ENCODE data around the gene DRG2.

DRG2 gene

DNA sequence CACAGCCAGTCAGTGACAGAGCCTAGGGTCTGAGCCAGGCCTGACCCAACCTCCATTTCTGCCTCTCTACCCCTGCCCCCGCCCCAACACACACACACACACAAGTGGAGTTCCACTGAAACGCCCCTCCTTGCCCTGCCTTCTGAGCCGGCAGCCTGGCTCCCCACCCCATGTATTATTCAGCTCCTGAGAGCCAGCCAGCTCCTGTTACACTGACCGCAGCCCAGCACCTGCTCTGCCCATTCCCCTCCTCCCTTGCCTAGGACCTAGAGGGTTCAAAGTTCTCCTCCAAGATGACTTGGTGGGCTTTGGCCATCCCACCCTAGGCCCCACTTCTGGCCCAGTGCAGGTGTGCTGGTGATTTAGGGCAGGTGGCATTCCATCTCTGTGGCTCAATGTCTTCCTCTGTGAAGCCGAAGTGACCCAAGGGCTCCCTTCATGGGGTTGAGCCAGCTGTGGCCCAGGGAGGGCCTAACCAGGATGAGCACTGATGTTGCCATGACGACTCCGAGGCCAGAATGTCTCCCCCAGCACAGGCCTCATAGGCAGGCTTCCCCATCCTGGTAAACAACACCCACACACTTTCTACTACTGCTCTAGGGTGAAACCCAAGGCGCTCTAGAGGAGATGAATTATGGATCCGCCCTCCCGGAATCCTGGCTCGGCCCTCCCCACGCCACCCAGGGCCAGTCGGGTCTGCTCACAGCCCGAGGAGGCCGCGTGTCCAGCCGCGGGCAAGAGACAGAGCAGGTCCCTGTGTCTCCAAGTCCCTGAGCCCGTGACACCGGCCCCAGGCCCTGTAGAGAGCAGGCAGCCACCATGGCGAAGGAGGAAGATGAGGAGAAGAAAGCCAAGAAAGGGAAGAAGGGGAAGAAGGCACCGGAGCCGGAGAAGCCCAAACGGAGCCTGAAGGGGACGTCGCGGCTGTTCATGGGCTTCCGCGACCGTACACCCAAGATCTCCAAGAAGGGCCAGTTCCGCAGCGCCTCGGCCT lies 30.5 kb downstream of the DRG2 start:
- no peak for DNase-seq (ENCODE audit: low spot score)

DNA sequence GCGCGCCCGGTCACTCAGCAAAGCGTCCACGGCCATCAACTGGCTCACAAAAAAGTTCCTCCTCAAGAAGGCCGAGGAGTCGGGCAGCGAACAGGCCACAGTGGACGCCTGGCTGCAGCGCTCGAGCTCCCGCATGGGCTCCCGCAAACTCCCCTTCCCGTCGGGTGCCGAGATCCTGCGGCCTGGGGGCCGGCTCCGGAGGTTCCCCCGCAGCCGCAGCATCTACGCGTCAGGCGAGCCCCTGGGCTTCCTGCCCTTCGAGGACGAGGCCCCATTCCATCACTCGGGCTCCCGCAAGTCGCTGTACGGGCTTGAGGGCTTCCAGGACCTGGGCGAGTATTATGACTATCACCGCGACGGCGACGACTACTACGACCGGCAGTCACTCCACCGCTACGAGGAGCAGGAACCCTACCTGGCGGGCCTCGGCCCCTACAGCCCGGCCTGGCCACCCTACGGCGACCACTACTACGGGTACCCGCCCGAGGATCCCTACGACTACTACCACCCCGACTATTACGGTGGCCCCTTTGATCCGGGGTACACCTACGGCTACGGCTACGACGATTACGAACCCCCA lies 31.5 kb downstream of the DRG2 start:
- DNase-seq (ENCODE audit: low spot score) = no peak

DNA sequence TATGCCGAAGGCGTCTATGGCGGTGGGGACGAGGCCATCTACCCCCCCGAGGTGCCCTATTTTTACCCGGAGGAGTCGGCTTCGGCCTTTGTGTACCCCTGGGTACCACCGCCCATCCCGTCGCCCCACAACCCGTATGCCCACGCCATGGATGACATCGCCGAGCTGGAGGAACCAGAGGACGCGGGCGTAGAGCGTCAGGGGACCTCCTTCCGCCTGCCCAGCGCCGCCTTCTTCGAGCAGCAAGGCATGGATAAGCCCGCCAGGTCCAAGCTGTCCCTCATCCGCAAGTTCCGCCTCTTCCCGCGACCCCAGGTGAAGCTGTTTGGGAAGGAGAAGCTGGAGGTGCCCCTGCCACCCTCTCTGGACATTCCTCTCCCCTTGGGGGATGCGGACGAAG lies 32.2 kb downstream of the DRG2 start:
- DNase-seq (ENCODE audit: low spot score) = no peak

DNA sequence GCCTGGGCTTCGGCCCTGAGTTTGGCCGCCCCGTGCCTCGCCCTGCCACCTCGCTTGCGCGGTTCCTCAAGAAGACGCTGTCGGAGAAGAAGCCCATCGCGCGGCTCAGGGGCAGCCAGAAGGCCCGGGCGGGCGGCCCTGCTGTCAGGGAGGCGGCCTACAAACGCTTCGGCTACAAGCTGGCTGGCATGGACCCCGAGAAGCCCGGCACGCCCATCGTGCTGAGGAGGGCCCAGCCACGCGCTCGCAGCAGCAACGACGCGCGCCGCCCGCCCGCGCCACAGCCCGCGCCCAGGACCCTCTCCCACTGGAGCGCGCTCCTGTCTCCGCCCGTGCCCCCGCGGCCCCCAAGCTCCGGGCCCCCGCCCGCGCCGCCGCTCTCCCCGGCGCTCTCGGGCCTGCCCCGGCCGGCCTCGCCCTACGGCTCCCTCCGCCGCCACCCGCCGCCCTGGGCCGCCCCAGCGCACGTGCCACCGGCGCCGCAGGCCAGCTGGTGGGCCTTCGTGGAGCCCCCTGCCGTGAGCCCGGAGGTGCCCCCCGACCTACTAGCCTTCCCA lies 32.8 kb downstream of the DRG2 start:
- DNase-seq (ENCODE audit: low spot score) = no peak

DNA sequence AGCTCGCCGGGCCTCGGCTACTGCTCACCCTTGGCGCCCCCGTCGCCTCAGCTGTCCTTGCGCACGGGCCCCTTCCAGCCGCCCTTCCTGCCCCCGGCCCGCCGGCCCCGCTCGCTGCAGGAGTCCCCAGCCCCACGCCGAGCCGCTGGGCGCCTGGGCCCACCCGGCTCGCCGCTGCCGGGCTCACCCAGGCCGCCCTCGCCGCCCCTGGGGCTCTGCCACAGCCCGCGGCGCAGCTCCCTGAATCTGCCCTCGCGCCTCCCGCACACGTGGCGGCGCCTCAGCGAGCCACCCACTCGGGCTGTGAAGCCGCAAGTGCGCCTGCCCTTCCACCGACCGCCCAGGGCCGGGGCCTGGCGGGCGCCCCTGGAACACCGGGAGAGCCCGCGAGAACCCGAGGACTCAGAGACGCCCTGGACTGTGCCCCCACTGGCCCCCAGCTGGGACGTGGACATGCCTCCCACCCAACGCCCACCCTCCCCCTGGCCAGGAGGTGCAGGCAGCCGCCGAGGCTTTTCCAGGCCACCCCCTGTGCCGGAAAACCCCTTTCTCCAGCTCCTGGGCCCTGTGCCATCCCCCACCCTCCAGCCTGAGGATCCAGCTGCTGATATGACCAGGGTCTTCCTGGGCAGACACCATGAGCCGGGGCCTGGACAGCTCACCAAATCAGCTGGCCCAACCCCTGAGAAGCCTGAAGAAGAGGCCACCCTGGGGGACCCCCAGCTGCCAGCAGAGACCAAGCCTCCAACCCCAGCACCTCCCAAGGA lies 33.6 kb downstream of the DRG2 start:
- no peak for DNase-seq (ENCODE audit: low spot score)

DNA sequence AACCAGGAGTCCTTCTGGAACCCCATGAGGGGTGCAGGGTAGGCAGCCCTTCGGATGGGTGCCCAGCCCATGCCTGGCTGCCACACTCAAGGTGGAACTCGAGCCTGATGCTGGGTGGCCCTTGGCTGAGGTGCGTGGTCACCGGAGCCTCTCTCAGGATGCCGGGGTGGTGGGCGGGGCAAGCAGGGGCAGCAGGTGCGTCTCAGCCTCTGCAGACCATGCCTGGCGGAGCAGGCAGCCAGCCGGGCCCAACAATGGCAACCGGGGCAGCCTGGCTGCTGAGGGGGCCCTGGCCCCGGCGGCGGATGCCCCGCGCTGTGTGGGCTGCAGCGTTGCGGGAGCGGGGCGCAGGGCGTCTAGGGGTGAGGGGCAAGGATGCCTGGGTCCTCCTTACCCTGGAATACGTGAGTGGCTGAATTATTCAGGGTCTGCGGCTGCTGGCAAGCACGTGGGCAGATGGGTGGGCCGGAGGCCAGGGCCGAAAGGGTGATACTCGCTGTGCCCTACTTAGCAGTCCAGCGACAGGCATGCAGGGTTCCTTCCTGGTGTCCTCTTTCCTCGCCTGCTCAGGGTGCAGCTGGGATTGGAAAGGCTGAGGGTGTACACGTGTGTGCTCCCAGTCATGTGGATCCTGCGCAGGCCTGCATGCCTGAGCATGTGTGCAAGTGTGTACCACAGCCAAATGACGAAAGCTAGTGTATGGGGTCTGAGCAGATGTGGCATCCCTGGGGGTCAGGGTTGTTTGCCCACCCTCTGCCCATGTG lies 35.4 kb downstream of the DRG2 start:
- DNase-seq (ENCODE audit: low spot score) = no peak

DNA sequence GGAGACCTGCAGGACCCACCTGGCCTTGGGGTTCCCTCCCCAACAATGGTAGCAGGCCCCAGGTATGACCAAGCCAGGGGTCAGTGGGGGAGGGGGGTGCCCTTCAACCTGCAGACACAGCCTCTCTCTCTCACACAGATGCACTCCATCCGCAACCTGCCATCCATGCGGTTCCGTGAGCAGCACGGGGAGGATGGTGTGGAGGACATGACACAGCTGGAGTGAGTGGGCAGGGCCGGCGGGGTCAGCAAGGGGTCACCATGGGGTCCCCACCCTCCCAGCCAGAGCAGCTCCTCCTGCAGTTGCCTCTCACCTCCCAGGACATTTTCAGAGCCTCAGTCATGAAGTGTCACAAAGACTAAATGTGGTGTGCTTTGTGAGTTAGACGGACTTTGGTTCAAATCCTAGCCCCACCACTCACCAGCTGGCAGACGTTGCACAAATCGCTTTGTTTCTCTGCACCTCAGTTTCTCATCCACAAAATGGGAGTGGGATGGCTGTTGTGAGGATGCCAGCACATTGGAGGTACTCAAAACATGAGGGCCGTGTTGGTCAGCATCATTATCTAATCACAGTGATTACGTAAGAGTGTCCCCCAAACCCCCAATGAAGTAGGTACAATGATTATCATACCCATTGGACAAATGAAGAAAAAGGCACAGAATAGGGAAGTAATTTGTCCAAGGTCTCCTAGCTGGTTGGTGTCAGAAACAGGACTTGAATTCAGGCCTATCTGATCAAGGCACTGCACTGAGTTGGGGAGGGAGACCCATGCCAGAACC lies 36.8 kb downstream of the DRG2 start:
- DNase-seq (ENCODE audit: low spot score) = no peak

DNA sequence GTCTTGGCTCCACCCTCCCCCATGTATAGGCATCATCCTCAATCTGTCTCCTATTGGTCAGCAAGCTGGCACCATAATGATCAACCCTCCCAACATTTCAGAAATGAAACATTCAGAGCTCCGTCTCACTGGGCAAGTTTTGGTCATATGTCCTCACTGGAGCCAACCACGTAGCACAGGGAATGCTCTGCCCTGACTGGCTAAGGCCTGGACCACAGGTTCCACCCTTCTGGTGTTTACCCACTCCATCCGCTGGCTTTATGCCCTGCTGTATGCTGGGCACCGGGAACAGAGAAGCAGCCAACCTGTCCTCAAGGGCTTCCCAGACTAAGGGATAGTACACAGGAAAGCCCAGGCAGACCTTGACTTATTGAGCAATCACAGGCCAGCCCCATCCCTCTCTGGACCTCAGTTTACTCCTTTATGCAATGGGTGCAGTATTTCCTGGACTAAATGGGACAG lies 41.3 kb downstream of the DRG2 start:
- DNase-seq (ENCODE audit: low spot score) = no peak

DNA sequence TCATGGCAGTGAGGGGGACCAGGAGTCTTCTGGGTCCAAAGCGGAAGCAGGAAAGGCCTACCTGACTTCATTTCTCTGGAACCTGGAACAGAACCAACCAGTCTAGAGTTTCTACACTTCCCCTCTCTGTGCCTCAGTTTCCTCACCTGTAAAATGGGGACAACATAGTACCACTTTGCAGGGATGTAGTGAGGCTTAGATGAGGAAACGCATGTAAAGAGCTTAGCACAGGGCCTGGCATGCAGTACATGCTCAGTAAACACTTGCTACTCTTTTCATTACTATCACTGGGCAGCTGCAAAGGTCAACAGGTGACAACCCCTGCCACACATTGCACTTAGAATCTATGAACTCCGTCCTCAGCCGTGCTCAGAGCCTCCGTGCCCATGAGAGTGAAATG lies 45.0 kb downstream of the DRG2 start:
- no peak for DNase-seq (ENCODE audit: low spot score)

DNA sequence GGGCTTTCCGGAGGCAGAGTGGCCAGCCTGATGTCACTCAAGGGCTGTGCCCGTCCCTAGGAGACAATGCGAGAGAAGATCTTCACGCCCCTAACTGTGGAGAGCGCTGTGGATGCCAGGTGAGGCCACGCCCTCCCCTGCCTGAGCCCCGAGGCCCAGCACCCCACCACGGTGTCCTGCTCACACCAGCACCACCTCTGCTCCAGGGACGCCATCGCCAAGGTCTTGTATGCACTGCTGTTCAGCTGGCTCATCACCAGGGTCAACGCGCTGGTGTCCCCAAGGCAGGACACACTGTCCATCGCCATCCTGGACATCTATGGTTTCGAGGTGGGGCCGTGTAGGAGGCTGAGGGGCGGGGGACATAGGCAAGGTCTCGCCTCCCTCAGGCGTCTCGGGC lies 48.6 kb downstream of the DRG2 start:
- no peak for DNase-seq (ENCODE audit: low spot score)

DNA sequence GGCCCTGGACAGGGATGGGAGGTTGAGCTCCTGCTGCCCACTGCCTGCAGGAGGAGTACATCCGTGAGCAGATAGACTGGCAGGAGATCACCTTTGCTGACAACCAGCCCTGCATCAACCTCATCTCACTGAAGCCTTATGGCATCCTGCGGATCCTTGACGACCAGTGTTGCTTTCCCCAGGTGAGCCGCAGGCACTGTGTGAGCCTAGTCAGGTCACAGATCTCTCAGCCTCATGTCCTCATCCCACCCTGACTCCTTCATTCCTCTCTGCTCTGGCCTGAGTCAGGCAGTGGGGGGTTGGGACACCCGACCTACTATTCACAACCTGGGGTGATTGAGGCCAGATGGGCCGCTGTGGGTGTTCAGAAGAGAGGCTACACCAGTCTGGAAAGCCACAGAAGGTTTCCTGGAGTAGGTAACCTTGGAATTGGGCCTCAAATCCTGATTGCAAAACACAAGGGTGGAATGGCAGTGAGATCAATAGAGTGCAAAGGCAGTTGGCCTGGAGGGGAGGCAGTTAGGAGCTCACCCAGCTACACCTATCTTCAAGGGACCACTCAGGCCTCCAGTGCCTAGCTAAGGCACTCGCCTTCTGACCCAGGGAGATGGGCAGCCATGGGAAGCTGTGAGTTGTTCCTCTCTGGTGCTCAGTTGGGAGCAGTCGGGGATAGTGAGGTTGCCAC lies 50.5 kb downstream of the DRG2 start:
- peak; percentile 36 for DNase-seq (ENCODE audit: low spot score)

DNA sequence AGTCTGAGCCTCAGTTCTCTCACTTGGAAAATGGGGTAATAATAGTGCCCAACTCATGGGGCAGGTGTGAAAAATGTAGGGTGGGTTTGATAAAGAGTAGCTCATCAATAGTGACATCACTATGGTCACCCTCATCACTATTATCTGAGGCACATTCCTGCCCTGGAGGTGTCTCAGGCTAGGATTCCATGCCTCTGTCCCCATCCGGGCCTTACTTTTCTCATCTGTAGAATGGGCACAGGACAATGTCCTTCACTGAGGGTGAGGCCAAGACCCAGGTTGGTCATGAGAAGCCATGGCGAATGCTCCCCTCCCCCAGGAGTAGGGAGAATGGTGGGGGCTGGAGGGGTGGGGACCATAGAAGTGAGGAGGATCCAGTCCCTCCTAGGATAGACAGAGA lies 51.3 kb downstream of the DRG2 start:
- no peak for DNase-seq (ENCODE audit: low spot score)

DNA sequence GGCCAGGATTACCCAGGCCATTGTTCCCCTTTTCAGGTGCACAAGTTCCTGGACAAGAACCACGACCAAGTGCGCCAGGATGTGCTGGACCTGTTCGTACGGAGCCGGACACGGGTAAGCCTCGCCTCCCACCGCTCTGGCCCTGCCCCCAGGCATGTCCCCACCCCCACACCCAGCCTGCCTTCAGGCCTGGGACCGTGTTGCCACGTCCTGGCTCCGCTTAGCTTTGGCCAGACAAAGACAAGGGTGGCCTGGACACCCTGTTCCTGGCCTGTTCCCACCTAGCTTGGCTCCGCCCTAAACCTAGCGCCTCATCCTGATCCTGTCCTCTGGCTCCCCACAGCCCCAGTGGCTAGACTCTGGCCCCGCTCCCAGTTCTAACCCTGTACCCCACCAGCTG lies 51.8 kb downstream of the DRG2 start:
- DNase-seq (ENCODE audit: low spot score) = no peak

DNA sequence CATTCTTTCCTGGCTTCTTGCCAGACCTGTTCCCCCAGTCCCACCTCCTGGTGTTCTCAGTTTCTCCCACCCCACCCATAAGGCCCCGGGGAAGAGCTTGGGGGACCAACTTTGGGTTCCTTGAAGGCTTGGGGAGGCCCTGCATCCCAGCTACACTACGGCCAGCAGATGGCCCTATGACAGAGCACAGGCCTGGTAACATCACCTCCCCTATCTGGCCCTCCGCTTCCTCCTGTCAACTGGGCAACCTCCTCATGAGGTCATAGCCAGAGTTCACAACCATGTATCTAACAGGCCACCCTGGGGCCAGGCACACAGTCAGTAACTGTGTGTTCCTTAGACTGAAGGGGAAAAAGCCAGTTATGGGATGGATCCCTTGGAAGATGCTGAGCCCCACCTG lies 52.2 kb downstream of the DRG2 start:
- DNase-seq (ENCODE audit: low spot score) = peak; percentile 39

DNA sequence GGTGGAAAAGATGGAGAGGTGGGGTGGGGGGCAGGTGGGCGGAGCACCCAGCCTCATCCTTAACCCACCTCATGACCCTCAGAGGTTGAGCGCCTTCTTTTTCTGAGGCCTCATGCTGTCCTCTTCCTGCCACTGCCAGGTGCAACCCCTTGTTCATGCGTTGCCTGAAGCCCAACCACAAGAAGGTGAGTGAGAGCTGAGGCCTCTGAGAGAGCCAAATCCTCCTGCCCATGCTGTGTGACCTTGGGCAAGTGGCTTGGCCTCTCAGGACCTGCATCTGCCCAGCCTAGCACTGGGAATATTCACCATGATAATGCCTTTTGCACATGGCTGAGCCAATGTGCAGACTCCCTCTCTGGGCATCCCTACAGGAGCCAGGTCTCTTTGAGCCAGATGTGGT lies 52.9 kb downstream of the DRG2 start:
- no peak for DNase-seq (ENCODE audit: low spot score)

DNA sequence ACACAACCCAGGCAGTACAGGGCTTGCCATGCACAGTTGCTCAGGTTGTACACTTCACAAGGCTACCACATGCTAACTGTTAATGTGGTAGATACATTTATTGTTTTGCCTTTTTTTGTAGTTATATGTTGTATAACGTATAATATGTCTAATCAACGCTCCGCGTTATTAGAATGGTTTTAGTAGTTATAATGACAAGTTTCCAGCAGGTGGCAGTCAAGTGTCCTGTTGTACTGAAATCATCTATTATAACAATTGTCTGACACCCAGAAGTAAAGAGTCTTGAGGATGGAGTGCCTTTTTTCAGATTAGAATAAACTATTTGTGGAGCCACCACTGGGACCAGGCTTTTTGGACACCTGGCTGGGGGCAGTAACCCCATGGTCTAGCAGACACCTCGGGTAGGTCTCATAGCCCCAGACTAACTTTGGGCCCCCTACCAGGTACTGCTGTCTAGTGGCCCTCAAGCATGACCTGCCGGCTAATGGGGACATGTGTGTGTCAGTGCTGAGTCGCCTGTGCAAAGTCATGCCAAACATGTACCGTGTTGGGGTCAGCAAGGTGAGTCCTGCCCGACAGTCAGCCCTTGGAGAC lies 53.6 kb downstream of the DRG2 start:
- peak; percentile 54 for DNase-seq (ENCODE audit: low spot score)

DNA sequence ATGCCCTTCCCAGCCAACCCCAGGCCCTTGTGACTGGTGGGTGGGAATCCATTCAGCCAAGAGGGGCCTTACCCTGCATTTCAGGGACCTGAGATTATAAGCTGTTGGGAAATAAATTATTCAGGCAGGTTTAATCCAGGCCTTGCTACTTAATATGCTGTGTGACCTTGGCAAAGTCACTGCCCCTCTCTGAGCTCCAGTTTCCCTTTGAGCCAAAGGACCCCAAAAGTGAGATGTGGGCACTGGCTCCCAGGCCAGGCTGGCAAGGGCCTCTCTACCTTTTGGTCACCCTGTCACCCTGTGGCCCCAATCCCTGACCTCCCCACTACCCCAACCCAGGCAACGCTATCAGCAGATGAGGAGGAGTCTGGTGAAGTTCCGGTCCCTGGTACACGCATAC lies 54.7 kb downstream of the DRG2 start:
- DNase-seq (ENCODE audit: low spot score) = no peak

DNA sequence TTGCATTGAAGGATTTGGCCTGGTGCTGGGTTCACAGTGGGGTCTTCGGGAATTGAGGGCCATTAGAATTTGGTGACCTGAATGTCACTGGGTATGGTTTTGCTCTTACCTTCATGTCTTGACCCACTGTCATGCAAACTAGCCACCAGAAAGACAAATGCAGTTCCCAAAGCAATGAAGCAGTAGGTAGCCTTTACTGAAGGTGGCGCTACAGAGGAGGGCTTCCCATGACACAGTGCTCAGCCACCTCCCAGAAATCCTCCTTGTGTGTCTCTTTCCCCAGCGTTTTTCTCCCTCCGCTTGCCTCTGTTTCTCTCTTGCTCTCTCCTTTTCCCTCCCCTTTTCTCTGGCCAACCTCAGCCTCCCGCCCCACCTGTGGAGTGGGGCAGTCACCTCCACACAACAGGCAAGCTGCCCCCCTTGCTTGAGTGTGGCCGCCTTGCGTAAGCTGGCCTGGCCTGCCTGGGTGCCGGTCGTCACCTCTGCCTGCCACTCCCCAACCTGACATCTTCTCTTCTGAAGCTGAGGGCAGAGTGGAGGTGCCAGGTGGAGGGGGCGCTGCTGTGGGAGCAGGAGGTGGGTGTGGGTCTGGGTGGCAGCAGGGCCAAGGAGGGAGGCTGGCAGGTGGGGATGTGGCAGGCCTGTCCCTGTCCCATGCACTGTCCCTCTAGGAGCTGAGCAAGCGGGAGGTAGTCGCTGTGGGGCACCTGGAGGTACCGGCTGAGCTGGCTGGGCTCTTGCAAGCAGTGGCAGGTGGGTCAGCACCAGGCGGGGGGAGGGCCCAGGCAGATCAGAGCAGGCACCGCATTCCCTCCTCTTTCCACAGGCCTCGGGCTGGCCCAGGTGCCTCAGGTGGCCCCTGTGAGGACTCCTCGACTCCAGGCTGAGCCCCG lies 55.5 kb downstream of the DRG2 start:
- peak; percentile 74 for DNase-seq (ENCODE audit: low spot score)

DNA sequence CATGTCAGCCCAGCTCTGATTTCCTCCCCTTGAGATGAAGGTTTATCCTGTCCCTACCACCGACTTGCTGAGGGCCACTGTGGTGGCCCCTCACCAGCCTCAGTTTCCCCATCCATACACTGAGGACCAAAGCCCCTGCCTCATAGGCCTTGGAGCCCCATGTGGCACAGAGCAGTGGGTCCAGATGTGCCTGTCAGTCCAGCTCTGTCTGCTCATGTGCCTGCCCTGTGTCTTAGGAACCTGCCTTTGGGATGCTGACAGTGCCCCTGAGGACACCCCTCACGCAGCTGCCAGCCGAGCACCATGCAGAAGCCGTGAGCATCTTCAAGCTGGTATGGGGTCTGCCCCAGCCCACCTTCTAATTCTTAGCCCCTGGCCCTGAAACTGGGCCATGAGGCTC lies 56.5 kb downstream of the DRG2 start:
- no peak for DNase-seq (ENCODE audit: low spot score)

Measured in HuH-7 (cell line).